Eye (tissue), 1 donor: ENCODE data around the gene GINS1.
"Not testable (repeated sequence)": the region's sequence is repeated elsewhere in the genome, so short reads cannot be mapped to it uniquely, and the experiment has no call there.

Experiments
- DNase-seq: peaks from one replicate; pipeline ENCODE4 v3.0.0-alpha.2; 2015

Gene GINS1

GRCh38 chr20:25457886-25458680 lies 50.6 kb downstream of the GINS1 start:
- no peak for DNase-seq

- DNase-seq = no peak
These were observed 51.8 kb downstream of the GINS1 start for GRCh38 chr20:25459111-25459830.

- DNase-seq = no peak
These were observed 52.6 kb downstream of the GINS1 start for GRCh38 chr20:25459916-25460535.

- DNase-seq = no peak
These were observed 53.2 kb downstream of the GINS1 start for GRCh38 chr20:25460566-25461280.

GRCh38 chr20:25461281-25461650 lies 53.8 kb downstream of the GINS1 start:
- no peak for DNase-seq

GRCh38 chr20:25461786-25462545 lies 54.5 kb downstream of the GINS1 start:
- no peak for DNase-seq

GRCh38 chr20:25464501-25465242 lies 57.2 kb downstream of the GINS1 start:
- DNase-seq = no peak

GRCh38 chr20:25465243-25466135 lies 58.0 kb downstream of the GINS1 start:
- no peak for DNase-seq

- no peak for DNase-seq
These were observed 59.4 kb downstream of the GINS1 start for GRCh38 chr20:25466846-25467245.

GRCh38 chr20:25467441-25467840 lies 60.0 kb downstream of the GINS1 start:
- DNase-seq = no peak

GRCh38 chr20:25468126-25469075 lies 60.9 kb downstream of the GINS1 start:
- no peak for DNase-seq

GRCh38 chr20:25469558-25469957 lies 62.1 kb downstream of the GINS1 start:
- no peak for DNase-seq

- peak; percentile 54 for DNase-seq
These were observed 62.6 kb downstream of the GINS1 start for GRCh38 chr20:25470045-25470444.

GRCh38 chr20:25471020-25471419 lies 63.5 kb downstream of the GINS1 start:
- DNase-seq = no peak

GRCh38 chr20:25473297-25473696 lies 65.8 kb downstream of the GINS1 start:
- not testable (repeated sequence) for DNase-seq

GRCh38 chr20:25476106-25477013 lies 68.9 kb downstream of the GINS1 start:
- no peak for DNase-seq

GRCh38 chr20:25477014-25477882 lies 69.8 kb downstream of the GINS1 start:
- DNase-seq = no peak
